NCI-H526 (cell line): ENCODE results near the gene FOXP4.

Experiments
- DNase-seq, 2 experiments: peaks; one replicate each; lab custom pipeline; 2025; lab: John Stamatoyannopoulos, UW

FOXP4 gene

DNA sequence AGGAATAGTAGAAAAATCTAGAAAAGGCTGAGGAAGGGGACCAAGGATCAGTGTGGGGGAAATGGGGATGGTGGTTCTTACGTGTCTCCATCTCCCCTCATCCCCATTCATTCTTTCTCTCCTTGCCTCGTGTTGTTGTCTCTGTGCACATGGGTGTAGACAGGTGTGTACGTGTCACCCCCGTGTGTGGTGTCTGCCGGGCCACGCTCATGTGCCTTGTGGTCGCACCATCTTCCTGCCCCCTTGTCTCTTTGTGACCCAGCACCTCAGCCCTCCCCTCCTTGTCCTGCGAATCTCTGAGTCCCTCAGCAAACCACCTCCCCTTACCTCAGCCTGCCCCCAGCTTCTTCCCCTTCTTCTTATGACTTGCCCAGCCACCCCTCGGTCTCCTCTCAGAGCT lies 39.4 kb downstream of the FOXP4 start:
- no peak for DNase-seq

DNA sequence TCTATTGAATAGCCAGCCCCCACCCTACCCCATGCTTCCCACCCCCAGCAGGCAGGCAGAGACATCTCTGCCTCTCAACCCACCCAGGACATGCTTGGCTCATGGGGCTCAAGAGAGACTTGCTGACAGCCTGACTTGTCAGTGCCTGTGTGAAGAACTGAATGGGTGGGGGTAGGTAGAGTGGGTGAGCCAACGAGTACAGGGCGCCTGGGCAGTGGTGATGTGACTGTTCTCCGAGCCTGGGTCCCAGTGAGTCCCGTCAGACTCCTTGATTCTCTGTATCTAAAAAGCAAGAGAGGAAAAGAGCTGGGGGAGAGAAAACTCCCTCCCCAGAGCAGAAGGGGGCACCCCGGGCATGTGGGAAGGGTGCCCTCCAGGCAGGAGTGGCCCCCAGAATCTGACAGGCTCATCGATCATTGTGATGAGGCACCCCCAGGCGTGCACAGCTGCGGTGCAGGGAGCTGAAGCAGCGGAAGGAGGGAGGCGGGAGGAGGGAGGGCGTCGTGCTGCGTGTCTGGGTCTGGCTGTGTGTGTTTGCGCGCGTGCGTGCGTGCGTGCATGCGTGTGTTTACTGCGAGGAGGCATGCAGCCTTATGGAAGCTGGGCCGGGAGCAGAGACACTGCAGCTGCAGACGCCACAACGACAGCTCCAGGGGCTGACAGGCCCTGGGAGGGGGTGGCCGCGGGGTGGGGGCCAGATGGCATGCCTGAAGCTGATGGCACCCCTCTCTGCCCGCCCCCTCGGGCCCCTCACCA lies 40.2 kb downstream of the FOXP4 start:
- DNase-seq = no peak

DNA sequence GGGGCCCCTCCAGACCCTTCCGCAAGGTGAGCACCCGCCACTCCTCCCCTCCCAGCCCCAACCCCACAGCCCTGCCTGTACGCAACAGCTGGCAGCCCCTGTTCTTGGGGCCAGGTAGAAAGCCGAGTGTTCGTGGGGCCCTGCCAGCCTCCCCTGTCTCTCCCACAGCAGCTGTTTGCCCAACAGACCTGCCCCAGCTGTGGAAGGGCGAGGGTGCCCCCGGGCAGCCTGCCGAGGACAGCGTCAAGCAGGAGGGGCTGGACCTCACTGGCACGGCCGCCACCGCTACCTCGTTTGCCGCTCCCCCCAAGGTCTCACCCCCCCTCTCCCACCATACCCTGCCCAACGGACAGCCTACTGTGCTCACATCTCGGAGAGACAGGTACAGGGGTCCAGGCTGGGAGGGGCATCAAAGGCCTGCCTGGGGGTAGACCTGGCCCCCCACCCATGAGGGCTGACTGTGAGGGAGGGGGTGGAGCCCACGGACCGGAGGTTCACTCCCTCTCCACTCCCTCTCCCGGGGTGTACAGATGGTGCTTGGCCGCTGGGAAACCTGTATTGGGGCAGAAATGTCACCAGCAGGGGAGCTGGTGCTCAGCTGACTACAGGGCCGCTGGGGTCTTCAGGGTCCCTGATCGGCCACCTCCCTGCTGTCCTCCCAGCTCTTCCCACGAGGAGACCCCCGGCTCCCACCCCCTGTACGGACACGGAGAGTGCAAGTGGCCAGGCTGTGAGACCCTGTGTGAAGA lies 41.1 kb downstream of the FOXP4 start:
- no peak for DNase-seq

- no peak for DNase-seq
These were observed 41.9 kb downstream of the FOXP4 start for GRCh38 chr6:41588111-41588510.

- no peak for DNase-seq
These were observed 43.0 kb downstream of the FOXP4 start for GRCh38 chr6:41589223-41589622.

DNA sequence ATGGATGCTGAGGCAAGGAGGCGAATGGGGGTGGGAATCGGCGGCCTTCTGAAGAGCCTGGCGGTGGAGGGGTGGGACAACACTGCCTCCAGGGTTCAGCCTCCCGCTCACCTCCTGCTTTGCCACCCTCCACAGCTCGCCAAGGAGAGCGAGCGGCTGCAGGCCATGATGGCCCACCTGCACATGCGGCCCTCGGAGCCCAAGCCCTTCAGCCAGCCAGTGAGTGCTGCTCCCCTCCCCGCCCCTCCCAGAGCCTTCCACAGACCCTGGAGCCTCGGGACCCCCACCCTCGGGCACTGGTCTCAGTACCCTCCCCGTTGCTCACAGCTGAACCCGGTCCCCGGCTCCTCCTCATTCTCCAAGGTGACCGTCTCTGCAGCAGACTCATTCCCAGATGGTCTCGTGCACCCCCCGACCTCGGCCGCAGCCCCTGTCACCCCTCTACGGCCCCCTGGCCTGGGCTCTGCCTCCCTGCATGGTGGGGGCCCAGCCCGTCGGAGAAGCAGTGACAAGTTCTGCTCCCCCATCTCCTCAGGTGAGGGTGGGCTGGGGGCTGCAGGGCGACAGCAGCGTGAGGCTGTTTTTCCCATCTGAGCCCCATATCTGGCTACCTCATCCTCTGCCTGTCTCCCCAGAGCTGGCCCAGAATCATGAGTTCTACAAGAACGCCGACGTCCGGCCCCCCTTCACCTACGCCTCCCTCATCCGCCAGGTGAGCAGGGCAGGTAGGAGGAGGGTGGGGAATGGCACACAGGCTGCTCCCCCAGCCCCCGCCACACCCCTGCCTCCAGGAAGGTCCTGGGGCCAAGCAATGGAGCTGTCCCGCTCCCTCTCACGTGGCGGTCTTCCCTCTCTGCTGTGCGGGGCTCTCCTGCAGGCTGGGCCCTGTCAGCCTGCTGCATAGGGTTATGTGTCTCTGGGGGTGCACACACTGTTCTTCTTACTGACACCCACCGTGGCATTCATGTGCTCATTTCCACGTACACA lies 43.7 kb downstream of the FOXP4 start:
- DNase-seq = no peak

DNA sequence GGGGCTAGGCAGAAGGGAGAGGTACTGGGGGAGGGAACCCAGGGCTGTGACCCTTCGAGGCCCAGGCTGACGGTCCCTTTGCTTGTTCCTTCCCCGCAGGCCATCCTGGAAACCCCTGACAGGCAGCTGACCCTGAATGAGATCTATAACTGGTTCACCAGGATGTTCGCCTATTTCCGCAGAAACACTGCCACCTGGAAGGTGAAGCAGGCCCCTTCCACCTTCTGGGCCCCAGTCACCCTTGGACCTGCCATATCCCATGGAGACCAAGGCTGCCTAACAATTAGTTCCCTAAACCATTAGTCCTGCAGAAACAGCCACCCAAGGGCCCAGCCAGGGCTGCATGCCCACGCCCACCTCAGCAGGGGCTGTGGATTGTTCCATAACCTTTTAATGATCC lies 44.9 kb downstream of the FOXP4 start:
- peak in 1 of 2 experiments; percentile 28 for DNase-seq

DNA sequence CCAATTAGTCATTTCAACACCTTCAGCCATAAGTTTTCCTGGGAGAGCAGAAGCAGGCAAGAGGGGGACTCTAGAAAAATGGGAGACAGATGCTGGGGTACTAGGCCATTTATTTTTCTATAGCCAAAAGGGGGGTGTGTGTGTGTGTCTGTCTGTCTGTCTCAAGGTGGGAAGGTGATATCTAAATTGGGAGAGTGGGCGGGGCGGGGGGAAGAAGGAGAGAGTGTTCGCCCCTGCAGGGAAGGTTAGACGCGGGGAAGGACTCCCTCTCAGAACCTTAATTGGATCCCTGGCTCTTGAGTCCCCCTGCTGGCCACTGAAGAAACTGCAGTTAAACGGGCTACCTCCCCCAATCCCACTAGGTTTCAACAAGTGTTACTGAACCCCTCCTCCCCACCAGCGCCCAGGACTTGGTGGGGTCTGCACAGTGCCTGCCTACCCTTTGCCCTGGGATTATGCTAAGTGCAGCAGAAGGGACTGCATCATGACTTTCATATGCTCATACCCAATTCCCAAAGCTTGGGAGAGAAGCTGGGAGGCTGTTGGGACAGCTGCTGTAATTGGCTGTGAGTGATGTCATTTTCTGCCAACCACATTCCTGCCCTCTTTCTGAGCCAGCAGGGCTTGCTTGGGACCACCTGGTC lies 45.8 kb downstream of the FOXP4 start:
- DNase-seq = peak; percentile 52 to 74

GRCh38 chr6:41593406-41593805 lies 47.2 kb downstream of the FOXP4 start:
- no peak for DNase-seq

DNA sequence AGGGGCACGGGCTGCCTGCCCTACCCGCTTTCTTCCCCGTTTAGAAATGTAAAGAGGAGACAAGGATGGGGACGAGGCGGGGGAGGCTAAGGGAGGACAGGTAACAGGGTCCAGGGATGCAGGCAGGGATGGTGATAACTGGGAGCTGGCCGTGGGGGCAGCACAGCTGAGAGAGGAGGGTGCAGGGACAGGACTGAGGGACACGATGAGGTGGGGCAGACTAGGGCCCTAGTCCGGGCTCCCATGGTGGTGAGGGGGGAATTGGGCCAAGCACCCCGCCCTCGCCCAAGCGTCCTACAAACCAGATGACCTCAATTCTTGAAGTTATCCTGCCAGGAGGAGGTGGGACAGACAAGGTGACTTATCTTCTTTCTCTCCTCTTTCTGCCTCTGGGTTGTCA lies 47.7 kb downstream of the FOXP4 start:
- DNase-seq = no peak

GRCh38 chr6:41594326-41594725 lies 48.1 kb downstream of the FOXP4 start:
- DNase-seq = no peak

- no peak for DNase-seq
These were observed 48.6 kb downstream of the FOXP4 start for GRCh38 chr6:41594766-41595165.

GRCh38 chr6:41595166-41595565 lies 49.0 kb downstream of the FOXP4 start:
- DNase-seq = no peak

DNA sequence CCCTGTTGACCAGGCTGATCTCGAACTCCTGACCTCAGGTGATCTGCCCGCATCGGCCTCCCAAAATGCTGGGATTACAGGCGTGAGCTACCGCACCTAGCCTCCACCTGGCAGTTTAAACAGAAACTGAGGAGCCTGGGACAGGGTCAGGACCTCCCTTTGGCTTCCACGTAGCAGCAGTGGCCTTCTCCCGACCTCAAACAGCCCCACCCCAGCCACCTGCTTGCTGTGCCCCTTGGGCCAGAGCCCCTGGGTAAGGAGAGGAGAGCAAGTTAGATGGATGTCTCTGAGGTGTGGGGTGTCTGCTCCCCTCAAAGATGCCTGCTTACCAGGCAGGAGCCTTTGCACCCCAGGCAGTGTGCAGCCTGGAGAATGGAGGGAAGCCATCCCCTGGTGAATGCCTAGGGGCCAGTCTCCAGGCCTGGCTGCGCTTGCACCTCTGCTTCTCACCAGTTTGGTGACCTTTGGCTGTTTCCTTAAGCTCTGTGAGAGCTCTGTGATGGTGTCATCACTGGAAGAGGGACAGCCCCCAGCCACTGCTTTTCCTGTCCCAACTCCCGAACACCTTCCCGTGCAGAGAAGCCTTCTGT lies 50.0 kb downstream of the FOXP4 start:
- DNase-seq = no peak

GRCh38 chr6:41596807-41597206 lies 50.6 kb downstream of the FOXP4 start:
- DNase-seq = no peak

- DNase-seq = no peak
These were observed 51.2 kb downstream of the FOXP4 start for GRCh38 chr6:41597246-41598000.

- no peak for DNase-seq
These were observed 52.5 kb downstream of the FOXP4 start for GRCh38 chr6:41598670-41599014.

GRCh38 chr6:41599015-41599851 lies 53.1 kb downstream of the FOXP4 start:
- peak in 1 of 2 experiments; percentile 27 for DNase-seq

- DNase-seq = no peak
These were observed 53.8 kb downstream of the FOXP4 start for GRCh38 chr6:41599852-41600445.
